Smooth muscle cell (in vitro differentiated cells): Measurements from ENCODE around the gene SOX15. TPM values are rescaled to one million over a fixed set of nuclear protein-coding genes. Genes with fewer than 3 reads are reported as not detected.

Experiments used
- DNase-seq: peaks from one replicate; lab custom pipeline; 2025; ENCODE audit not compliant: unreplicated experiment; lab: John Stamatoyannopoulos, UW
- H2AFZ ChIP-seq: fragments of 200-600 bp; sonication (generic); 2 replicates; pipeline ENCODE4 v1.6.0; 2016; ENCODE audit warnings: antibody characterized with exemption, low read depth, mild to moderate bottlenecking
- H3F3A ChIP-seq: fragments of 200-600 bp; sonication (generic); 2 replicates; pipeline ENCODE4 v1.6.0; 2017; ENCODE audit warnings: antibody characterized with exemption, low read depth
- H3K27ac ChIP-seq: fragments of 200-600 bp; sonication (generic); 2 replicates; pipeline ENCODE4 v1.5.1; 2016; ENCODE audit warnings: low read depth, mild to moderate bottlenecking
- H3K27me3 ChIP-seq: fragments of 200-600 bp; sonication (generic); 2 replicates; pipeline ENCODE4 v1.6.1; 2016; ENCODE audit warnings: low read depth, mild to moderate bottlenecking
- H3K36me3 ChIP-seq: fragments of 200-600 bp; sonication (generic); 2 replicates; pipeline ENCODE4 v1.5.1; 2016; ENCODE audit warnings: low read depth
- H3K4me1 ChIP-seq: fragments of 200-600 bp; sonication (generic); 2 replicates; pipeline ENCODE4 v1.5.1; 2016; ENCODE audit warnings: low read depth
- H3K4me2 ChIP-seq: fragments of 200-600 bp; sonication (generic); 2 replicates; pipeline ENCODE4 v1.6.0; 2016; ENCODE audit warnings: mild to moderate bottlenecking
- H3K4me3 ChIP-seq: fragments of 200-600 bp; sonication (generic); 2 replicates; pipeline ENCODE4 v1.5.1; 2016; ENCODE audit warnings: mild to moderate bottlenecking
- H3K79me2 ChIP-seq: fragments of 200-600 bp; sonication (generic); 2 replicates; pipeline ENCODE4 v1.6.0; 2016; ENCODE audit warnings: low read depth, mild to moderate bottlenecking
- H3K9ac ChIP-seq: fragments of 200-600 bp; sonication (generic); 2 replicates; pipeline ENCODE4 v1.6.0; 2016; ENCODE audit warnings: low read depth
- H3K9me3 ChIP-seq: fragments of 200-600 bp; sonication (generic); replicated peaks from 2 replicates; pipeline ENCODE4 v1.5.1; 2016; ENCODE audit warnings: low read depth
- H4K20me1 ChIP-seq: fragments of 200-600 bp; sonication (generic); 2 replicates; pipeline ENCODE4 v1.6.0; 2016; ENCODE audit warnings: low read depth
- CTCF ChIP-seq: fragments of 200-600 bp; sonication (generic); IDR thresholded peaks from 2 replicates; pipeline ENCODE4 v1.5.1; 2017; ENCODE audit warnings: borderline replicate concordance, mild to moderate bottlenecking, antibody characterized with exemption; ENCODE audit not compliant: insufficient read depth, poor library complexity, severe bottlenecking
- WGBS: methylation state at CpG from one replicate; pipeline ENCODE4 v1.1.7; 2016; ENCODE audit warnings: low lambda C conversion rate; 5-methylcytosine and 5-hydroxymethylcytosine counted together
- polyA plus RNA-seq: library from polyadenylated mRNA; unstranded; fragments of >200 nt; fragmentation: Nextera tagmentation; extraction: Ambion mirVana; gene quantifications from 2 replicates; pipeline ENCODE4 v1.2.1, GENCODE V29; 2016
- total RNA-seq: library from RNA; depleted of rRNA; stranded (reverse); fragments of >200 nt; gene quantifications from 2 replicates; pipeline ENCODE4 v1.2.3, GENCODE V29; 2014

SOX15 gene
- total and polyA plus RNA-seq, 2 experiments from 2014 or later = 7.3 to 16.1 TPM

DNA sequence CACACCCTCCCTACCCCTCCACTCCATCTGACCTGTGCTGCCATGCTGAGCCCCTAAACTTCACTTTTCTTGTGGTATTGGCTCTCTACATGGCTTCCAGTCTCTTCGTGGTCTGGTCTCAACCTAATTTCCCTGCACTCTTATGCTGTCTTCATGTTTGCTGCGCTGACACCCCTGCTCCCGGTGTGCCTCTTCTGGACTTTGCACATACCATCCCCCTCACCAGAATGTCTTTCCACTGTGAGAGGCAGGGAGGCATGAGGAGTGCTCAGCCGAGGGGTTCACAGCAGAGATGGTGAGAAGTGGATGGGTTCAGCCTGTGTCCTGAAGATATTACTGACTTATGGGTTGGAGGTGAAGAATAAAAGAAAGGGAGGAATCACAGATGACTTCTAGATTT is 38.5 kb downstream of the SOX15 start:
- no peak overlapping the region for H3K4me2 ChIP-seq
- no peaks in the 10 kb centered on the region for H3K9me3 ChIP-seq
- no peak for DNase-seq
- no peak overlapping the region for H2AFZ ChIP-seq
- H3K4me3 ChIP-seq = no peak overlapping the region
- H3K27me3 ChIP-seq = no peaks in the 10 kb centered on the region
- H3K79me2 ChIP-seq = no peaks in the 10 kb centered on the region
- no peak overlapping the region for H3K27ac ChIP-seq
- WGBS = 94% methylated on average over 4 of the region's 4 CpGs
- no peaks in the 10 kb centered on the region for H3K36me3 ChIP-seq
- no peak overlapping the region for H3K9ac ChIP-seq
- no peaks in the 10 kb centered on the region for H3F3A ChIP-seq
- no peaks in the 10 kb centered on the region for H4K20me1 ChIP-seq
- TF ChIP-seq CTCF = no peak
- peaks cover 5% of the 10 kb centered on the region for H3K4me1 ChIP-seq

DNA sequence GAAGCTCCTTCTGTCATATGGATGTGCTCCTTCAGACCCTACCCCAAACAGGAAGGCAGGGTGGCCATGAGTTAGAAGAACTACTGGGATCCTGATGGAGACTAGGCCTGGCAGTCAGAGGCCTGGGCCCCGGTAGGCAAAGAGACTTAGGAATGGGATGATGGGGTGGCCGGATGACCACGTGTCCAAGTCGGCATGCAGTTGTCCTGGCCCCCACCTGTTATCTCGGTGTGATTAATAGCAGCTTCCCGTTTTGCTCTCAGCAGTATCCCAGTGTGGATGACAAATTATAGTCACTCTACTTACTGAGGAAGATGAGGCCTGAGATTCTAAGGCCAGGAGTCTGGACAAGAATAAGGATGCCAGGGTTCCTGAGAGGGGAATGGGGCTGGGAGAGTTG is 39.5 kb downstream of the SOX15 start:
- 93% methylated on average over 6 of the region's 6 CpGs for WGBS
- H3K9me3 ChIP-seq = no peaks in the 10 kb centered on the region
- no peaks in the 10 kb centered on the region for H3K27me3 ChIP-seq
- TF ChIP-seq CTCF = no peak
- no peaks in the 10 kb centered on the region for H3K36me3 ChIP-seq
- no peaks in the 10 kb centered on the region for H4K20me1 ChIP-seq
- H3K4me2 ChIP-seq = no peak overlapping the region
- H3K9ac ChIP-seq = no peak overlapping the region
- no peaks in the 10 kb centered on the region for H3K79me2 ChIP-seq
- no peaks in the 10 kb centered on the region for H3F3A ChIP-seq
- no peak overlapping the region for H3K4me3 ChIP-seq
- no peak for DNase-seq
- no peak overlapping the region for H3K27ac ChIP-seq
- no peak overlapping the region for H2AFZ ChIP-seq
- peaks cover 5% of the 10 kb centered on the region for H3K4me1 ChIP-seq

GRCh38 chr17:7549401-7550055 is 40.4 kb downstream of the SOX15 start:
- Histone ChIP-seq H3K9me3 (no peaks in the 10 kb centered on the region), H3F3A (no peaks in the 10 kb centered on the region), H4K20me1 (no peaks in the 10 kb centered on the region), H3K4me1 (peaks cover 5% of the 10 kb centered on the region), H3K27me3 (no peaks in the 10 kb centered on the region), H3K4me3 (peak overlapping the region; percentile 58), H2AFZ (peak overlapping the region; percentile 74), H3K79me2 (no peaks in the 10 kb centered on the region), H3K36me3 (no peaks in the 10 kb centered on the region), H3K27ac (no peak overlapping the region), H3K4me2 (peak overlapping the region; percentile 89), H3K9ac (peak overlapping the region; percentile 53)
- TF ChIP-seq CTCF = no peak
- 73% methylated on average over 19 of the region's 20 CpGs for WGBS
- no peak for DNase-seq
